ENCODE results near the gene ANAPC2.
"Not testable (repeated sequence)": the region's sequence is repeated elsewhere in the genome, so short reads cannot be mapped to it uniquely, and the experiment has no call there.

Gene ANAPC2

GRCh38 chr9:137141050-137141810 is 47.1 kb downstream of the ANAPC2 start:
- Histone ChIP-seq H3K4me1 (peaks cover 32% of the 10 kb centered on the region), H4K20me1 (peaks cover 36% of the 10 kb centered on the region), H3K27me3 (peaks cover 65% of the 10 kb centered on the region), H3K27ac (no peak overlapping the region), H3K36me3 (no peaks in the 10 kb centered on the region), H3K4me2 (no peak overlapping the region), H3K4me3 (no peak overlapping the region), H3K9me3 (no peaks in the 10 kb centered on the region), H3K9ac (no peak overlapping the region)
- TF ChIP-seq Cebpa-rat (IDR thresholded peaks at IDR 0.05) = no peak

- Histone ChIP-seq H3K27ac (no peak overlapping the region), H3K4me1 (peaks cover 32% of the 10 kb centered on the region), H4K20me1 (peaks cover 36% of the 10 kb centered on the region), H3K36me3 (no peaks in the 10 kb centered on the region), H3K9ac (no peak overlapping the region), H3K9me3 (no peaks in the 10 kb centered on the region), H3K4me2 (no peak overlapping the region), H3K27me3 (peaks cover 74% of the 10 kb centered on the region), H3K4me3 (no peak overlapping the region)
- TF ChIP-seq Cebpa-rat (IDR thresholded peaks at IDR 0.05) = no peak
These were observed 48.0 kb downstream of the ANAPC2 start for GRCh38 chr9:137140151-137141012.

GRCh38 chr9:137139468-137140150 is 48.8 kb downstream of the ANAPC2 start:
- peaks cover 36% of the 10 kb centered on the region for H4K20me1 ChIP-seq

GRCh38 chr9:137138722-137139467 is 49.5 kb downstream of the ANAPC2 start, which contains the start of gene GRIN1:
Gene GRIN1 (plus strand): TSS chr9:137139154. CDS start chr9:137139487, 333 bp downstream.
- H3K4me3 ChIP-seq = no peak within 1 kb of the TSS
- no peak within 1 kb of the TSS for H3K27ac ChIP-seq
- no peak within 1 kb of the TSS for H3K9ac ChIP-seq
- no peaks in the 10 kb centered on the region for H3K36me3 ChIP-seq
- H3K9me3 ChIP-seq = no peaks in the 10 kb centered on the region
- H4K20me1 ChIP-seq = peaks cover 36% of the 10 kb centered on the region
- H3K27me3 ChIP-seq = peaks cover 88% of the 10 kb centered on the region
- H3K4me1 ChIP-seq = peaks cover 32% of the 10 kb centered on the region
- TF ChIP-seq Cebpa-rat (IDR thresholded peaks at IDR 0.05) = no peak
- peak within 1 kb of the TSS; percentile 74 for H3K4me2 ChIP-seq

More at GRCh38 chr9:137139468-137140150, 48.8 kb downstream of the ANAPC2 start:
- Histone ChIP-seq H3K27ac (no peak overlapping the region), H3K9ac (no peak overlapping the region), H3K9me3 (no peaks in the 10 kb centered on the region), H3K4me1 (peaks cover 32% of the 10 kb centered on the region), H3K27me3 (peaks cover 82% of the 10 kb centered on the region), H3K4me2 (peak overlapping the region; percentile 74), H3K36me3 (no peaks in the 10 kb centered on the region), H3K4me3 (no peak overlapping the region)
- no peak for TF ChIP-seq Cebpa-rat (IDR thresholded peaks at IDR 0.05)

- H3K4me3 ChIP-seq = no peak overlapping the region
These were observed 50.2 kb downstream of the ANAPC2 start for GRCh38 chr9:137138058-137138721.

GRCh38 chr9:137136881-137137607 is 51.3 kb downstream of the ANAPC2 start:
- H3K9ac ChIP-seq = no peak overlapping the region
- TF ChIP-seq Cebpa-rat (IDR thresholded peaks at IDR 0.05) = no peak
- H3K27ac ChIP-seq = no peak overlapping the region
- H3K36me3 ChIP-seq = no peaks in the 10 kb centered on the region
- no peak overlapping the region for H3K4me2 ChIP-seq
- peaks cover 36% of the 10 kb centered on the region for H4K20me1 ChIP-seq
- H3K4me3 ChIP-seq = no peak overlapping the region
- H3K27me3 ChIP-seq = peaks cover 79% of the 10 kb centered on the region
- no peaks in the 10 kb centered on the region for H3K9me3 ChIP-seq
- peaks cover 26% of the 10 kb centered on the region for H3K4me1 ChIP-seq

More at GRCh38 chr9:137138058-137138721, 50.2 kb downstream of the ANAPC2 start:
- Histone ChIP-seq H3K27ac (no peak overlapping the region), H3K27me3 (peaks cover 82% of the 10 kb centered on the region), H3K9ac (no peak overlapping the region), H3K4me1 (peaks cover 26% of the 10 kb centered on the region), H3K36me3 (no peaks in the 10 kb centered on the region), H3K9me3 (no peaks in the 10 kb centered on the region), H4K20me1 (peaks cover 36% of the 10 kb centered on the region), H3K4me2 (peak overlapping the region; percentile 74)
- TF ChIP-seq Cebpa-rat (IDR thresholded peaks at IDR 0.05) = no peak

GRCh38 chr9:137136261-137136880 is 52.0 kb downstream of the ANAPC2 start:
- Histone ChIP-seq H3K9me3 (no peaks in the 10 kb centered on the region), H3K4me1 (peaks cover 30% of the 10 kb centered on the region), H3K27ac (no peak overlapping the region), H3K36me3 (no peaks in the 10 kb centered on the region), H3K4me3 (no peak overlapping the region), H4K20me1 (peaks cover 33% of the 10 kb centered on the region), H3K4me2 (no peak overlapping the region), H3K9ac (no peak overlapping the region), H3K27me3 (peaks cover 72% of the 10 kb centered on the region)
- TF ChIP-seq Cebpa-rat (IDR thresholded peaks at IDR 0.05) = no peak

- not testable (repeated sequence) for H3K27ac ChIP-seq, H3K9ac ChIP-seq, H3K9me3 ChIP-seq, H3K4me2 ChIP-seq, H3K36me3 ChIP-seq, H3K4me3 ChIP-seq
- peaks cover 40% of the 10 kb centered on the region for H3K4me1 ChIP-seq
- H4K20me1 ChIP-seq = peaks cover 24% of the 10 kb centered on the region
- H3K27me3 ChIP-seq = peaks cover 61% of the 10 kb centered on the region
These were observed 53.2 kb downstream of the ANAPC2 start for GRCh38 chr9:137135154-137135553.

Measured in BLaER1 (cell line).